Frontal cortex (tissue), 4 donors: ENCODE measurements around the gene EIF2B2. TPM values are rescaled to one million over a fixed set of nuclear protein-coding genes. Genes with fewer than 3 reads are reported as not detected.
"Not testable (repeated sequence)": the region's sequence is repeated elsewhere in the genome, so short reads cannot be mapped to it uniquely, and the experiment has no call there.

Source experiments
- DNase-seq, 2 donors: peaks; one replicate each; pipeline ENCODE4 v3.0.0; 2012; ENCODE audit warnings: low spot score in 2 of 2
- FAIRE-seq: peaks from 2 replicates; lab custom pipeline; 2012; peaks lifted over from hg19 to GRCh38; lab: Jason Lieb, UNC
- total RNA-seq: library from RNA; depleted of rRNA; stranded (reverse); fragments of >200 nt; gene quantifications from one replicate; pipeline ENCODE4 v1.2.3, GENCODE V29; 2014
- donor health status: control.
- donor health status: control.
- donor health status: control.

Gene EIF2B2
- total RNA-seq, 1 donor from 2014 or later: 26.5 TPM

GRCh38 chr14:74985028-74985310 is 17.8 kb upstream of the EIF2B2 start:
- no peak for FAIRE-seq

GRCh38 chr14:74985806-74986205 is 16.9 kb upstream of the EIF2B2 start:
- FAIRE-seq: no peak
- DNase-seq: no peak

More at GRCh38 chr14:74985028-74985310, 17.8 kb upstream of the EIF2B2 start:
- DNase-seq: no peak

GRCh38 chr14:74988131-74988530 is 14.6 kb upstream of the EIF2B2 start:
- FAIRE-seq (no peak), DNase-seq (no peak)

- FAIRE-seq (no peak), DNase-seq (no peak)
Measured at GRCh38 chr14:74988993-74989392, 13.7 kb upstream of the EIF2B2 start.

GRCh38 chr14:74994182-74994581 is 8.5 kb upstream of the EIF2B2 start:
- FAIRE-seq, DNase-seq: not testable (repeated sequence)

- DNase-seq, FAIRE-seq: not testable (repeated sequence)
Measured at GRCh38 chr14:74995781-74996180, 6.9 kb upstream of the EIF2B2 start.

GRCh38 chr14:75001261-75001660 is 1.5 kb upstream of the EIF2B2 start:
- FAIRE-seq: no peak
- DNase-seq: no peak

GRCh38 chr14:75001899-75002298 is 822 bp upstream of the EIF2B2 start:
- no peak for FAIRE-seq
- no peak for DNase-seq

- DNase-seq (no peak), FAIRE-seq (no peak)
Measured at GRCh38 chr14:75003250-75004027, 718 bp downstream of the EIF2B2 start.

GRCh38 chr14:75005357-75005756 is 2.6 kb downstream of the EIF2B2 start:
- FAIRE-seq (no peak), DNase-seq (no peak)

- FAIRE-seq: no peak
- no peak for DNase-seq
Measured at GRCh38 chr14:75009176-75009575, 6.5 kb downstream of the EIF2B2 start.

GRCh38 chr14:75010472-75011093 is 7.9 kb downstream of the EIF2B2 start:
- no peak for DNase-seq
- FAIRE-seq: no peak

GRCh38 chr14:75011356-75011994 is 8.8 kb downstream of the EIF2B2 start:
- DNase-seq: no peak
- FAIRE-seq: no peak

GRCh38 chr14:75013290-75013689 is 10.6 kb downstream of the EIF2B2 start:
- FAIRE-seq (no peak), DNase-seq (no peak)

- FAIRE-seq: no peak
- DNase-seq: no peak
Measured at GRCh38 chr14:75015496-75015895, 12.8 kb downstream of the EIF2B2 start.

- FAIRE-seq (no peak), DNase-seq (no peak)
Measured at GRCh38 chr14:75016815-75017214, 14.1 kb downstream of the EIF2B2 start.

- FAIRE-seq: no peak
- no peak for DNase-seq
Measured at GRCh38 chr14:75018694-75019093, 16.0 kb downstream of the EIF2B2 start.

GRCh38 chr14:75022655-75023054 is 19.9 kb downstream of the EIF2B2 start:
- FAIRE-seq (no peak), DNase-seq (no peak)

GRCh38 chr14:75023108-75023507 is 20.4 kb downstream of the EIF2B2 start:
- no peak for FAIRE-seq
- no peak for DNase-seq

GRCh38 chr14:75025082-75025481 is 22.4 kb downstream of the EIF2B2 start:
- DNase-seq: no peak
- no peak for FAIRE-seq

- DNase-seq (no peak), FAIRE-seq (no peak)
Measured at GRCh38 chr14:75025876-75026275, 23.2 kb downstream of the EIF2B2 start.
